Caco-2 (cell line): Measurements from ENCODE around the gene DCUN1D5. TPM values are rescaled to one million over a fixed set of nuclear protein-coding genes. Genes with fewer than 3 reads are reported as not detected.

Source experiments
- BruUV-seq: library from RNA; stranded (reverse); fragments of 400-500 nt; replicated peaks from 2 replicates; lab custom pipeline; 2021; lab: Mats Ljungman, UMichigan
- CTCF ChIA-PET: fragments of 300-600 bp; sonication (Branson Sonifier 250); formaldehyde crosslinking; loops from one replicate; lab custom pipeline; 2022; ENCODE audit warnings: antibody characterized with exemption; lab: Charles Lee
- POLR2A ChIA-PET: fragments of 300-600 bp; sonication (Branson Sonifier 250); formaldehyde crosslinking; loops from one replicate; lab custom pipeline; 2022; ENCODE audit warnings: antibody characterized with exemption; lab: Charles Lee
- DNase-seq, 2 experiments: peaks; one replicate each; pipeline versions ENCODE4 v3.0.0 to v3.0.0-alpha.2; 2020 to 2022
- H3K27me3 ChIP-seq: replicated peaks from 2 replicates; pipeline ENCODE4 v1.6.0; 2011; ENCODE audit warnings: low read length; ENCODE audit not compliant: control insufficient read depth, insufficient read depth
- H3K36me3 ChIP-seq: 2 replicates; pipeline ENCODE4 v1.5.1; 2011; ENCODE audit warnings: low read length; ENCODE audit not compliant: control insufficient read depth, insufficient read depth
- H3K4me1 ChIP-seq: fragments of 250-450 bp; sonication (Bioruptor Pico); 2 replicates; pipeline ENCODE4 v1.5.1; 2020; ENCODE audit warnings: mild to moderate bottlenecking
- H3K4me3 ChIP-seq: 2 replicates; pipeline ENCODE4 v1.5.1; 2011; ENCODE audit warnings: low read depth, mild to moderate bottlenecking, control low read depth, low read length
- H3K9me3 ChIP-seq: fragments of 250-450 bp; sonication (Bioruptor Pico); 2 replicates; pipeline ENCODE4 v1.5.1; 2020; ENCODE audit warnings: mild to moderate bottlenecking, moderate library complexity
- H3K27ac Mint-ChIP-seq: one replicate; pipeline ENCODE4 v1.8.0; 2022; ENCODE audit warnings: mixed read lengths; ENCODE audit not compliant: unreplicated experiment
- H3K27me3 Mint-ChIP-seq: one replicate; pipeline ENCODE4 v1.8.0; 2022; ENCODE audit warnings: mixed read lengths; ENCODE audit not compliant: insufficient read depth, unreplicated experiment
- H3K36me3 Mint-ChIP-seq: one replicate; pipeline ENCODE4 v1.8.0; 2022; ENCODE audit warnings: mild to moderate bottlenecking, mixed read lengths; ENCODE audit not compliant: insufficient read depth, unreplicated experiment
- H3K4me1 Mint-ChIP-seq: one replicate; pipeline ENCODE4 v1.8.0; 2022; ENCODE audit warnings: low read depth, mixed read lengths; ENCODE audit not compliant: unreplicated experiment
- H3K4me3 Mint-ChIP-seq: one replicate; pipeline ENCODE4 v1.8.0; 2022; ENCODE audit warnings: mild to moderate bottlenecking, moderate library complexity, mixed read lengths; ENCODE audit not compliant: unreplicated experiment
- H3K9me3 Mint-ChIP-seq: one replicate; pipeline ENCODE4 v1.8.0; 2022; ENCODE audit warnings: mixed read lengths; ENCODE audit not compliant: unreplicated experiment
- CTCF ChIP-seq, 2 experiments: fragments of 200-600 bp in 1 of 2; IDR thresholded peaks; 1 replicate in 1 of 2; 2 replicates in 1 of 2; pipeline versions ENCODE4 v1.5.1 to v1.8.0; 2011 to 2022; ENCODE audit warnings: antibody characterized with exemption in 1 of 2, control low read depth in 1 of 2, inconsistent platforms in 1 of 2, low read depth in 1 of 2, low read length in 1 of 2, mild to moderate bottlenecking in 1 of 2, moderate library complexity in 1 of 2; ENCODE audit not compliant: insufficient read depth in 1 of 2, severe bottlenecking in 1 of 2, unreplicated experiment in 1 of 2
- intact Hi-C: fragments of 100-400 bp; cut with micrococcal nuclease; formaldehyde crosslinking; loops from one replicate; pipeline ENCODE4 v1.10.0; 2022; ENCODE audit not compliant: unreplicated experiment
- total RNA-seq: library from RNA; stranded (reverse); gene quantifications from 2 replicates; pipeline ENCODE4 v1.2.3, GENCODE V29; 2022

Gene DCUN1D5
- total RNA-seq, 1 experiment from 2014 or later: 95.1 TPM

DNA sequence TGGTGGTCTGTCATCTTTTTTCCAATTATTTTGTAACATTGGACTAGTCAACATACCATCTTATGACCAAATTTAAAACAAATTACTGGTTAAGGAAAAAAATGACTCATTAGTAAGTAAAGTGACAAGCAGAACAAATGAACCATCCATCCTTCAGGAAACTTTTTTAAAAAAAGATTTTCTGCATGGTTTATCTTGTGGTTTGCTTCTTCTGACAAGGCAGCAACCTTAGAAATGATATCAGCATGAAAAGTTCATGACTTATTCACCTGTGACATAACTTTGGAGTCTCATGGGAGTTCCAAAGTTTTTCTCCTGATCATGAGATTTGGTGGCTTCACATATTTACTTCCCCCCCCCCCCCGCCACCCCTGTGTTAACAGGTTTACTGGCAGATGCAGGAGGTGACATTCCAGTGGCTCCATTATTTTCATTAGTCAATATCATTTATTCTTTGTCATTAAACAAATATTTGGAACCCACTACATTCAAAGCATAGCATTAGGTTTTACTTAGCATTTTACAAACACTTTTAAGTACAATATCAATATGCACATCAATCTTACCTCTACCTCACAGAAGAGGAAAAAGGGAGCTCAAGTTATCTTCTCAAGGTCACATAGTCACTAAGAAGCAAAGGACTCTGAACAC lies 40.7 kb downstream of the DCUN1D5 start:
- ChIA-PET POLR2A (interaction anchor here (0.5 kb wide), 1 partner anchor 114 kb away, joined by 4 read pairs; no protein-coding TSS in a partner anchor), CTCF (no interaction called here)
- no peaks in the 10 kb centered on the region for H3K4me1 Mint-ChIP-seq
- no peak for TF ChIP-seq CTCF (IDR thresholded peaks at IDR 0.05; ENCODE audit: insufficient read depth in 1 of 2, low read depth in 1 of 2, low read length in 1 of 2, severe bottlenecking in 1 of 2, unreplicated experiment in 1 of 2)
- Histone ChIP-seq H3K36me3 (no peaks in the 10 kb centered on the region), H3K27me3 (no peaks in the 10 kb centered on the region), H3K4me1 (no peaks in the 10 kb centered on the region), H3K4me3 (no peak overlapping the region), H3K9me3 (no peaks in the 10 kb centered on the region)
- no peak overlapping the region for H3K27ac Mint-ChIP-seq
- no TSS peak for BruUV-seq
- no peak overlapping the region for H3K4me3 Mint-ChIP-seq
- intact Hi-C loops: no loop called here
- DNase-seq: no peak
- no peaks in the 10 kb centered on the region for H3K9me3 Mint-ChIP-seq
- H3K27me3 Mint-ChIP-seq: no peaks in the 10 kb centered on the region
- no peaks in the 10 kb centered on the region for H3K36me3 Mint-ChIP-seq

DNA sequence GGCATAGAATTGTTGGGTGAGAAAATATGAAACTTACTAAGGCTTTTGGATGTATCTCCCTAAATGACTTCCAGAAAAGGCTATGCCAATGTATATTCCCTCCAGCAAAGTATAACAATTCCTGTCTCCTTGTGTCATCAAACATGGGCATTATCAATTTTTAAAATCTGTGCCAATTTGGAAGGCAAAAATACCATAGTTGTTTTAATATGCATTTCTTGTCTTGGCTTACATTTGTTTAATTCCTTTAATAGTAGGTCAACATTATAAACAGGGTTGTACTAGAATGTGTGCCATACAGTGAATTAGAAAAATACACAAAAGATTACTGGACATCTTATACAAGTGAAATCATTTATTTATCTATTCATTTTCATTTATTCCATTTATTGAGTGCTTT lies 41.6 kb downstream of the DCUN1D5 start:
- H3K27me3 ChIP-seq: no peaks in the 10 kb centered on the region
- H3K9me3 ChIP-seq: no peaks in the 10 kb centered on the region
- Mint-ChIP-seq H3K9me3 (no peaks in the 10 kb centered on the region), H3K4me3 (no peak overlapping the region), H3K27me3 (no peaks in the 10 kb centered on the region), H3K27ac (no peak overlapping the region), H3K4me1 (no peaks in the 10 kb centered on the region), H3K36me3 (no peaks in the 10 kb centered on the region)
- intact Hi-C loops: no loop called here
- no peak overlapping the region for H3K4me3 ChIP-seq
- H3K4me1 ChIP-seq: no peaks in the 10 kb centered on the region
- ChIA-PET CTCF (no interaction called here), POLR2A (no interaction called here)
- no peak for DNase-seq
- no TSS peak for BruUV-seq
- no peaks in the 10 kb centered on the region for H3K36me3 ChIP-seq
- no peak for TF ChIP-seq CTCF (IDR thresholded peaks at IDR 0.05; ENCODE audit: insufficient read depth in 1 of 2, low read depth in 1 of 2, low read length in 1 of 2, severe bottlenecking in 1 of 2, unreplicated experiment in 1 of 2)

DNA sequence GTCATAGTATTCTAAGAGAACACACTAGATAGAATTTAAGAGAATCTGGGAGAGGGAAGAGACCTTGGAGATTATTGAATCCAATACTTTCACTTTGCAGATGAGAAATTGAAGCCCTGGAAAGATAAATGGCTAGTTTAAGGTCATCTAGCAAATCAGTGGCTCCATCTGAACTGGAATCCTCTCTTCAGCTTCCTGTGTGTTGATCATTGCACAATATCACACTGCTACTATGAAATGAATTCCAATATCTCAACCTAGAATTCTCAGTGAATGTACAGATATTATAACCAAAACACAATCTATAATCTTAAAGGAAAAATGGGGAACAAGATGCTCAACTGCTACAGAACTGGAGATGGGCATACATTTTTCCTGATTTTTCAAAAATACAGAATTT lies 44.1 kb downstream of the DCUN1D5 start:
- no peaks in the 10 kb centered on the region for H3K9me3 Mint-ChIP-seq
- Histone ChIP-seq H3K4me3 (no peak overlapping the region), H3K4me1 (no peaks in the 10 kb centered on the region), H3K27me3 (no peaks in the 10 kb centered on the region), H3K36me3 (no peaks in the 10 kb centered on the region), H3K9me3 (no peaks in the 10 kb centered on the region)
- no TSS peak for BruUV-seq
- no peak overlapping the region for H3K4me3 Mint-ChIP-seq
- no peak for DNase-seq
- CTCF ChIA-PET: no interaction called here
- H3K4me1 Mint-ChIP-seq: no peaks in the 10 kb centered on the region
- no peaks in the 10 kb centered on the region for H3K27me3 Mint-ChIP-seq
- POLR2A ChIA-PET: no interaction called here
- intact Hi-C loops: no loop called here
- no peak overlapping the region for H3K27ac Mint-ChIP-seq
- no peak for TF ChIP-seq CTCF (IDR thresholded peaks at IDR 0.05; ENCODE audit: insufficient read depth in 1 of 2, low read depth in 1 of 2, low read length in 1 of 2, severe bottlenecking in 1 of 2, unreplicated experiment in 1 of 2)
- no peaks in the 10 kb centered on the region for H3K36me3 Mint-ChIP-seq
